ENCODE measurements around the gene DSCAML1.

The DSCAML1 gene

GRCh38 chr11:117456027-117456720 is 340.8 kb downstream of the DSCAML1 start:
- Histone ChIP-seq H3K27ac (ENCODE audit: low read depth, low read length) (no peak overlapping the region), H3K4me1 (ENCODE audit: control insufficient read depth, insufficient read depth, low read length) (peaks cover 8% of the 10 kb centered on the region; the same call in 1 of the 2 replicates), H3K4me3 (ENCODE audit: low read depth, low read length) (no peak overlapping the region)

DNA sequence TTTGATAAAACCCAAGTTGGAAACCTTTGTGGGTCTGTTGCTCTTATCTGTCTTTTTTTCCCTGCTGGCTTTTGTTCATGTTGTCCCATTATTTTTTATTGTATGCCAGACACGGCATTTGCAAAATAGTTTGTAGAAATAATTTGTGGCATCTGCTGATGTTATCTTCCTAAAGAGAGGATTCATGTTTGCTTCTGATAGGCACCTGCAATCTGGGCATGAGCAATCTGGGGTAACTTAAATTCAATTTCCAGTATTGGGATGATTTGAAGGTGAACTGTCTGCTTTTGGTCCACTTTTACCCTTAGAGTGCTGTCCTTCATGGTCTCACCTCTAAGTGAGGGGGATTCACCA is 342.5 kb downstream of the DSCAML1 start:
- peaks cover 7% of the 10 kb centered on the region; the same call in 1 of the 2 replicates for H3K9me3 ChIP-seq (ENCODE audit: control insufficient read depth, insufficient read depth, low read depth, low read length)
- H3K27me3 ChIP-seq (ENCODE audit: control insufficient read depth, insufficient read depth, low read length): no peaks in the 10 kb centered on the region
- H3K36me3 ChIP-seq (ENCODE audit: control insufficient read depth, insufficient read depth, low read length): no peaks in the 10 kb centered on the region
- no peak overlapping the region for H3K27ac ChIP-seq (ENCODE audit: low read depth, low read length)
- H3K4me3 ChIP-seq (ENCODE audit: low read depth, low read length): no peak overlapping the region
- H3K4me1 ChIP-seq (ENCODE audit: control insufficient read depth, insufficient read depth, low read length): peaks cover 8% of the 10 kb centered on the region; the same call in 1 of the 2 replicates
- H3K9ac ChIP-seq (ENCODE audit: low read length): no peak overlapping the region

More at GRCh38 chr11:117456027-117456720, 340.8 kb downstream of the DSCAML1 start:
- H3K9me3 ChIP-seq (ENCODE audit: control insufficient read depth, insufficient read depth, low read depth, low read length): peaks cover 7% of the 10 kb centered on the region; the same call in 1 of the 2 replicates
- no peak overlapping the region for H3K9ac ChIP-seq (ENCODE audit: low read length)
- H3K36me3 ChIP-seq (ENCODE audit: control insufficient read depth, insufficient read depth, low read length): no peaks in the 10 kb centered on the region
- no peaks in the 10 kb centered on the region for H3K27me3 ChIP-seq (ENCODE audit: control insufficient read depth, insufficient read depth, low read length)

DNA sequence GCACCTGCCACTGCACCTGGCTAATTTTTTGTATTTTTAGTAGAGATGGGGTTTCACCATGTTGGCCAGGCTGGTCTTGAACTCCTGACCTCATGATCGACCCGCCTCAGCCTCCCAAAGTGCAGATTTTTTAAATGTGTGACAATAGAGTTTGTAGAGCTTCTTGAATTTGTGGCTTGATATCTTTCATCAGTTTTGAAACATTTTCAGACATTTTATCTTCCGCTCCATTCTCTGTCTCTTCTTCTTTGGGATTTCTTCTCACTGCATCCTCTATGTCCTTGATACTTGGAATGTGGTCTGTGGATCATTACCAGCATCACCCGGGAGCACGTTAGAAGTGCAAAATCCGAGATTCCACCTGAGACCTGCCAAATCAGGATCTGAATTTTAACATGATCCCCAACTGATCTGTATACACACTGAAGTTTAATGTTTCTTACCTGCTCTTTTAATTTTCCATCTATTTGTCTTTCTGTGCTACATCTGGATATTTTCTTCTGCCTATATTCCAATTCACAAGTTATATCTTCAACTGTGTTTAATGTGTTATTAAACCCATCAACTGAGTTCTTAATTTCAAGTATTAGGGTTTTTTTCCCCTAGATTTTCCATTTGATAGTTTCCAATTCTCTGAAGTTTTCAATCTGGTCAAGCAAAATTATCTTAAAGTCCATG is 343.0 kb downstream of the DSCAML1 start:
- no peak overlapping the region for H3K9ac ChIP-seq (ENCODE audit: low read length)
- peaks cover 8% of the 10 kb centered on the region; the same call in 1 of the 2 replicates for H3K4me1 ChIP-seq (ENCODE audit: control insufficient read depth, insufficient read depth, low read length)
- no peak overlapping the region for H3K4me3 ChIP-seq (ENCODE audit: low read depth, low read length)
- H3K27me3 ChIP-seq (ENCODE audit: control insufficient read depth, insufficient read depth, low read length): no peaks in the 10 kb centered on the region
- H3K9me3 ChIP-seq (ENCODE audit: control insufficient read depth, insufficient read depth, low read depth, low read length): peaks cover 7% of the 10 kb centered on the region; the same call in 1 of the 2 replicates
- H3K36me3 ChIP-seq (ENCODE audit: control insufficient read depth, insufficient read depth, low read length): no peaks in the 10 kb centered on the region
- no peak overlapping the region for H3K27ac ChIP-seq (ENCODE audit: low read depth, low read length)

GRCh38 chr11:117449111-117449693 is 347.8 kb downstream of the DSCAML1 start:
- H3K9ac ChIP-seq (ENCODE audit: low read length): no peak overlapping the region
- no peak overlapping the region for H3K4me3 ChIP-seq (ENCODE audit: low read depth, low read length)
- H3K36me3 ChIP-seq (ENCODE audit: control insufficient read depth, insufficient read depth, low read length): no peaks in the 10 kb centered on the region
- no peak overlapping the region for H3K27ac ChIP-seq (ENCODE audit: low read depth, low read length)
- peaks cover under 1% of the 10 kb centered on the region; the same call in 1 of the 2 replicates for H3K4me1 ChIP-seq (ENCODE audit: control insufficient read depth, insufficient read depth, low read length)
- peaks cover 4% of the 10 kb centered on the region; the same call in 1 of the 2 replicates for H3K9me3 ChIP-seq (ENCODE audit: control insufficient read depth, insufficient read depth, low read depth, low read length)
- peaks cover 6% of the 10 kb centered on the region; the same call in 1 of the 2 replicates for H3K27me3 ChIP-seq (ENCODE audit: control insufficient read depth, insufficient read depth, low read length)

- H3K4me3 ChIP-seq (ENCODE audit: low read depth, low read length): no peak overlapping the region
Observed at GRCh38 chr11:117444711-117445658, 352.0 kb downstream of the DSCAML1 start.

GRCh38 chr11:117444256-117444655 is 352.8 kb downstream of the DSCAML1 start:
- H3K9ac ChIP-seq (ENCODE audit: low read length): no peak overlapping the region
- peaks cover 21% of the 10 kb centered on the region; the same call in 1 of the 2 replicates for H3K27me3 ChIP-seq (ENCODE audit: control insufficient read depth, insufficient read depth, low read length)
- H3K36me3 ChIP-seq (ENCODE audit: control insufficient read depth, insufficient read depth, low read length): no peaks in the 10 kb centered on the region
- H3K27ac ChIP-seq (ENCODE audit: low read depth, low read length): no peak overlapping the region
- H3K4me1 ChIP-seq (ENCODE audit: control insufficient read depth, insufficient read depth, low read length): peaks cover 7% of the 10 kb centered on the region
- H3K4me3 ChIP-seq (ENCODE audit: low read depth, low read length): no peak overlapping the region
- H3K9me3 ChIP-seq (ENCODE audit: control insufficient read depth, insufficient read depth, low read depth, low read length): no peaks in the 10 kb centered on the region

More at GRCh38 chr11:117444711-117445658, 352.0 kb downstream of the DSCAML1 start:
- Histone ChIP-seq H3K27ac (ENCODE audit: low read depth, low read length) (no peak overlapping the region), H3K27me3 (ENCODE audit: control insufficient read depth, insufficient read depth, low read length) (peaks cover 21% of the 10 kb centered on the region; the same call in 1 of the 2 replicates), H3K4me1 (ENCODE audit: control insufficient read depth, insufficient read depth, low read length) (peaks cover 7% of the 10 kb centered on the region), H3K9me3 (ENCODE audit: control insufficient read depth, insufficient read depth, low read depth, low read length) (no peaks in the 10 kb centered on the region), H3K9ac (ENCODE audit: low read length) (no peak overlapping the region), H3K36me3 (ENCODE audit: control insufficient read depth, insufficient read depth, low read length) (no peaks in the 10 kb centered on the region)

GRCh38 chr11:117443266-117444186 is 353.5 kb downstream of the DSCAML1 start:
- peaks cover 17% of the 10 kb centered on the region; the same call in 1 of the 2 replicates for H3K27me3 ChIP-seq (ENCODE audit: control insufficient read depth, insufficient read depth, low read length)

DNA sequence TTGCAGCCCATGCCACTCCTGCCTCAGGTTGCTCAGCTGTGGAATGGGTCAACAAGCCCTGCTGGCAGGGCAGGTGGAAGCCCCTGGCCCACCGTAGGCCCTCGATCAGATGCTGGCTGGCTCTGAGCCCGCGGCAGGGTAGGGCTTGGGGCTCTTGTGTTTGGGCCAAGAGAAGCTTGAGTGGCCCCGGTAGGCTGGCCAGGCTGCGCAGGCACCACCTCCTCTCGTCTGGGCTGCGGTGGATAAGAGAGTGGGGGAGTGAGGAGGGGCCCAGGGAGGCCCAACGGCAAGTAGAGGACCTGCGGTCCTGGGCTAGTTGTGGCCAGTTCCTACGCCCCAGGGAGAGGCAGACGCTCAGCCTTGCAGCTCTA is 354.2 kb downstream of the DSCAML1 start:
- H3K4me1 ChIP-seq (ENCODE audit: control insufficient read depth, insufficient read depth, low read length): peaks cover 10% of the 10 kb centered on the region
- no peaks in the 10 kb centered on the region for H3K36me3 ChIP-seq (ENCODE audit: control insufficient read depth, insufficient read depth, low read length)
- no peak overlapping the region for H3K4me3 ChIP-seq (ENCODE audit: low read depth, low read length)
- H3K9ac ChIP-seq (ENCODE audit: low read length): no peak overlapping the region
- H3K27me3 ChIP-seq (ENCODE audit: control insufficient read depth, insufficient read depth, low read length): peaks cover 17% of the 10 kb centered on the region; the same call in 1 of the 2 replicates
- H3K9me3 ChIP-seq (ENCODE audit: control insufficient read depth, insufficient read depth, low read depth, low read length): no peaks in the 10 kb centered on the region
- H3K27ac ChIP-seq (ENCODE audit: low read depth, low read length): no peak overlapping the region

More at GRCh38 chr11:117443266-117444186, 353.5 kb downstream of the DSCAML1 start:
- Histone ChIP-seq H3K36me3 (ENCODE audit: control insufficient read depth, insufficient read depth, low read length) (no peaks in the 10 kb centered on the region), H3K4me3 (ENCODE audit: low read depth, low read length) (no peak overlapping the region; the same call in 1 of the 2 replicates), H3K9ac (ENCODE audit: low read length) (no peak overlapping the region), H3K9me3 (ENCODE audit: control insufficient read depth, insufficient read depth, low read depth, low read length) (no peaks in the 10 kb centered on the region), H3K27ac (ENCODE audit: low read depth, low read length) (no peak overlapping the region), H3K4me1 (ENCODE audit: control insufficient read depth, insufficient read depth, low read length) (peaks cover 7% of the 10 kb centered on the region)

DNA sequence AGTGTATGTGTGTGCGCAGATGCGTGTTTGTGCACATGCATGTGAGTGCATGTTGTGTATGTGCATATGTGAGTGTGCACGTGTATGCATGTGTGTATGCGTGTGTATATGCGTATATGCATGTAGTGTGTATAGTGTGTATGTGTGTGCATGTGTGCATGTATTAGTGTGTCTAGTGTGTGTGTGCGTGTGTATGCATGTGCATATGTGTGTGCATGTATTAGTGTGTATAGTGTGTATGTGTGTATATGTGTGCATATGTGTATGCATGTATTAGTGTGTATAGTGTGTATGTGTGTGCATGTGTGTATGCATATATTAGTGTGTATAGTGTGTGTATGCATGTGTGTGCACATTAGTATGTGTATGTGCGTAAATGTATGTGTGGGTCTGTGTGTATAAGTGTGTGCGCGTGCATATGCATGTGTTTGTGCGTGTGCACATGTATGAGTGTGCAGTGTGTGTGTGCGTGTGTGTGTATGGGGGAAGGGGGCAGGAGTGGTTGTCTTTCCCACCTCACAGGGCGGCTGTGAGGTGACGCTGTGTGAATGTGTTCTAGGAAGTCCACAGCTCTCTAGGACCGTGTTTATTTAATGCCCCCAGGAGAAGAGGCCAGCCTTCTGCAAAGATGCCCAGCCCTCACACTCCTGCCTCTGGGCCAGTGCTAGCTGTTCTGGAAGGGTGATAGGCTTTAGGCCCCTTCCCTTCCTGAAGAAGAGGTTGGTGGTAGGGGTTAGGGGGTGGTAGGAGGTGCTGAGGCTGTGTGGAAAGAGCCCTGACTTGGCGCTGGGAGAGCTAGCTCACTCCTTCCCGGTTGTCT is 354.8 kb downstream of the DSCAML1 start:
- no peaks in the 10 kb centered on the region for H3K9me3 ChIP-seq (ENCODE audit: control insufficient read depth, insufficient read depth, low read depth, low read length)
- H3K36me3 ChIP-seq (ENCODE audit: control insufficient read depth, insufficient read depth, low read length): no peaks in the 10 kb centered on the region
- no peak overlapping the region for H3K9ac ChIP-seq (ENCODE audit: low read length)
- H3K4me1 ChIP-seq (ENCODE audit: control insufficient read depth, insufficient read depth, low read length): peaks cover 13% of the 10 kb centered on the region
- peaks cover 17% of the 10 kb centered on the region; the same call in 1 of the 2 replicates for H3K27me3 ChIP-seq (ENCODE audit: control insufficient read depth, insufficient read depth, low read length)
- H3K4me3 ChIP-seq (ENCODE audit: low read depth, low read length): no peak overlapping the region
- H3K27ac ChIP-seq (ENCODE audit: low read depth, low read length): no peak overlapping the region

All from HUES6 (cell line).